Measurements from ENCODE around the gene LEUTX.

- TF ChIP-seq, protein P1, sequence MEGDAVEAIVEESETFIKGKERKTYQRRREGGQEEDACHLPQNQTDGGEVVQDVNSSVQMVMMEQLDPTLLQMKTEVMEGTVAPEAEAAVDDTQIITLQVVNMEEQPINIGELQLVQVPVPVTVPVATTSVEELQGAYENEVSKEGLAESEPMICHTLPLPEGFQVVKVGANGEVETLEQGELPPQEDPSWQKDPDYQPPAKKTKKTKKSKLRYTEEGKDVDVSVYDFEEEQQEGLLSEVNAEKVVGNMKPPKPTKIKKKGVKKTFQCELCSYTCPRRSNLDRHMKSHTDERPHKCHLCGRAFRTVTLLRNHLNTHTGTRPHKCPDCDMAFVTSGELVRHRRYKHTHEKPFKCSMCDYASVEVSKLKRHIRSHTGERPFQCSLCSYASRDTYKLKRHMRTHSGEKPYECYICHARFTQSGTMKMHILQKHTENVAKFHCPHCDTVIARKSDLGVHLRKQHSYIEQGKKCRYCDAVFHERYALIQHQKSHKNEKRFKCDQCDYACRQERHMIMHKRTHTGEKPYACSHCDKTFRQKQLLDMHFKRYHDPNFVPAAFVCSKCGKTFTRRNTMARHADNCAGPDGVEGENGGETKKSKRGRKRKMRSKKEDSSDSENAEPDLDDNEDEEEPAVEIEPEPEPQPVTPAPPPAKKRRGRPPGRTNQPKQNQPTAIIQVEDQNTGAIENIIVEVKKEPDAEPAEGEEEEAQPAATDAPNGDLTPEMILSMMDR (IDR thresholded peaks at IDR 0.05) = no peak
- TF ChIP-seq EZH2 (IDR thresholded peaks at IDR 0.05) = no peak
- TF ChIP-seq EZH2phosphoT487 (IDR thresholded peaks at IDR 0.05) = no peak
Observed at GRCh38 chr19:39817888-39818561, 39.4 kb downstream of the LEUTX start.

Data from neural progenitor cell (in vitro differentiated cells).